ENCODE data around the gene MRPL20.
"Not testable (repeated sequence)": the region's sequence is repeated elsewhere in the genome, so short reads cannot be mapped to it uniquely, and the experiment has no call there.

MRPL20 gene

GRCh38 chr1:1437033-1437903, 30.2 kb upstream of the MRPL20 start:
- DNase-seq, result no peak

- no peak for DNase-seq
Measured at GRCh38 chr1:1436630-1437032, 29.5 kb upstream of the MRPL20 start.

GRCh38 chr1:1435911-1436629, 29.0 kb upstream of the MRPL20 start:
- DNase-seq, result no peak

- DNase-seq, result peak; percentile 73
Measured at GRCh38 chr1:1435106-1435903, 28.2 kb upstream of the MRPL20 start, which contains the start of gene VWA1. TSS of gene VWA1 (plus strand) at chr1:1435690. CDS start at chr1:1435749, 59 bp downstream.

GRCh38 chr1:1434824-1435105, 27.7 kb upstream of the MRPL20 start:
- no peak for DNase-seq

GRCh38 chr1:1434131-1434823, 27.2 kb upstream of the MRPL20 start:
- peak; percentile 81 for DNase-seq

GRCh38 chr1:1433804-1434130, 26.7 kb upstream of the MRPL20 start:
- no peak for DNase-seq

- peak; percentile 76 for DNase-seq
Measured at GRCh38 chr1:1432951-1433803, 26.1 kb upstream of the MRPL20 start.

GRCh38 chr1:1432274-1432950, 25.3 kb upstream of the MRPL20 start:
- no peak for DNase-seq

- DNase-seq, result peak; percentile 15
Measured at GRCh38 chr1:1431845-1432273, 24.8 kb upstream of the MRPL20 start.

- DNase-seq, result no peak
Measured at GRCh38 chr1:1430992-1431844, 24.1 kb upstream of the MRPL20 start.

GRCh38 chr1:1430114-1430982, 23.3 kb upstream of the MRPL20 start:
- DNase-seq, result peak; percentile 77

GRCh38 chr1:1429671-1430073, 22.6 kb upstream of the MRPL20 start:
- no peak for DNase-seq

- not testable (repeated sequence) for DNase-seq
Measured at GRCh38 chr1:1428967-1429366, 21.9 kb upstream of the MRPL20 start.

GRCh38 chr1:1428174-1428573, 21.1 kb upstream of the MRPL20 start:
- no peak for DNase-seq

- no peak for DNase-seq
Measured at GRCh38 chr1:1427820-1428148, 20.7 kb upstream of the MRPL20 start.

- DNase-seq, result peak; percentile 48
Measured at GRCh38 chr1:1427106-1427819, 20.2 kb upstream of the MRPL20 start.

- peak; percentile 78 for DNase-seq
Measured at GRCh38 chr1:1426496-1427105, 19.5 kb upstream of the MRPL20 start.
